22Rv1 (cell line): ENCODE data around the gene THRA.

Experiments
- H3K27ac ChIP-seq: fragments of 450-650 bp; 2 replicates; pipeline ENCODE4 v1.5.1; 2017
- ZFX ChIP-seq: fragments of 450-650 bp; IDR thresholded peaks from 2 replicates; pipeline ENCODE4 v1.6.1; 2017; ENCODE audit warnings: antibody characterized with exemption, borderline replicate concordance
- TF ChIP-seq, protein P1 (sequence below): fragments of 450-650 bp; IDR thresholded peaks from 2 replicates; pipeline ENCODE4 v1.5.1; 2017; ENCODE audit warnings: mild to moderate bottlenecking

Gene THRA

DNA sequence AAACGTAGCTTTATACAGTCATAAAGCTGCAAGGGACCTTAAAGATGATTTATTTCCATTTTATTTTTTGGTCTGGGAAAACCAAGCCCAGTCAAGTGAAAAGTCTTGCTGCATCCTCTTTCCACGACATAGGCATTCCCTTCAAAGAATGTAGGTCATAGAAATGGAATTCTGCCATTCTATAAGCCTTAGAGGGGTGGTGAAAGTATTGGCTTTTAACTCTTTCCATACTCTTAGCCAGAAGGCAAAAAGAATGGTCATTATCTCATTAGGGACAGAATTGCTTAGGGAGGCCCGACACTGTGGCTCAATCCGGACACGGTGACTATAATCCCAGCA is 51.1 kb downstream of the THRA start:
- H3K27ac ChIP-seq = peak overlapping the region; percentile 89
- TF ChIP-seq ZFX = no peak
- TF ChIP-seq, protein P1, sequence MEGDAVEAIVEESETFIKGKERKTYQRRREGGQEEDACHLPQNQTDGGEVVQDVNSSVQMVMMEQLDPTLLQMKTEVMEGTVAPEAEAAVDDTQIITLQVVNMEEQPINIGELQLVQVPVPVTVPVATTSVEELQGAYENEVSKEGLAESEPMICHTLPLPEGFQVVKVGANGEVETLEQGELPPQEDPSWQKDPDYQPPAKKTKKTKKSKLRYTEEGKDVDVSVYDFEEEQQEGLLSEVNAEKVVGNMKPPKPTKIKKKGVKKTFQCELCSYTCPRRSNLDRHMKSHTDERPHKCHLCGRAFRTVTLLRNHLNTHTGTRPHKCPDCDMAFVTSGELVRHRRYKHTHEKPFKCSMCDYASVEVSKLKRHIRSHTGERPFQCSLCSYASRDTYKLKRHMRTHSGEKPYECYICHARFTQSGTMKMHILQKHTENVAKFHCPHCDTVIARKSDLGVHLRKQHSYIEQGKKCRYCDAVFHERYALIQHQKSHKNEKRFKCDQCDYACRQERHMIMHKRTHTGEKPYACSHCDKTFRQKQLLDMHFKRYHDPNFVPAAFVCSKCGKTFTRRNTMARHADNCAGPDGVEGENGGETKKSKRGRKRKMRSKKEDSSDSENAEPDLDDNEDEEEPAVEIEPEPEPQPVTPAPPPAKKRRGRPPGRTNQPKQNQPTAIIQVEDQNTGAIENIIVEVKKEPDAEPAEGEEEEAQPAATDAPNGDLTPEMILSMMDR = no peak

DNA sequence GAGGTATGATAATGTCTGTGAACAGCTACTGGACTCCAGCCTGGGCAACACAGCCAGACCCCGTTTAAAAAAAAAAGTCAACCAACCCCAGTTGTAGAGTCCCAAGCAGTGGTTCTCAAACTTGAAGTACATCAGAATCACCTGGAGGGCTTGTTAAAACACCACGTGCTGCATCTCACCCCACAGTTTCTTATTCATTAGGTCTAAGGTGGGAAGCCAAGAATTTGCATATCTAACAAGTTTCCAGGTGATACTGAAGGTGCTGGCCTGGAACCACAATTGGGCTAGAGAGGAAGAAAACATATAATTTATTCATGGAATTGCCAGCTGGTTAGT is 52.3 kb downstream of the THRA start:
- peak overlapping the region; percentile 89; the same call in 1 of the 2 replicates for H3K27ac ChIP-seq
- TF ChIP-seq, protein P1 = no peak
- TF ChIP-seq ZFX = no peak

DNA sequence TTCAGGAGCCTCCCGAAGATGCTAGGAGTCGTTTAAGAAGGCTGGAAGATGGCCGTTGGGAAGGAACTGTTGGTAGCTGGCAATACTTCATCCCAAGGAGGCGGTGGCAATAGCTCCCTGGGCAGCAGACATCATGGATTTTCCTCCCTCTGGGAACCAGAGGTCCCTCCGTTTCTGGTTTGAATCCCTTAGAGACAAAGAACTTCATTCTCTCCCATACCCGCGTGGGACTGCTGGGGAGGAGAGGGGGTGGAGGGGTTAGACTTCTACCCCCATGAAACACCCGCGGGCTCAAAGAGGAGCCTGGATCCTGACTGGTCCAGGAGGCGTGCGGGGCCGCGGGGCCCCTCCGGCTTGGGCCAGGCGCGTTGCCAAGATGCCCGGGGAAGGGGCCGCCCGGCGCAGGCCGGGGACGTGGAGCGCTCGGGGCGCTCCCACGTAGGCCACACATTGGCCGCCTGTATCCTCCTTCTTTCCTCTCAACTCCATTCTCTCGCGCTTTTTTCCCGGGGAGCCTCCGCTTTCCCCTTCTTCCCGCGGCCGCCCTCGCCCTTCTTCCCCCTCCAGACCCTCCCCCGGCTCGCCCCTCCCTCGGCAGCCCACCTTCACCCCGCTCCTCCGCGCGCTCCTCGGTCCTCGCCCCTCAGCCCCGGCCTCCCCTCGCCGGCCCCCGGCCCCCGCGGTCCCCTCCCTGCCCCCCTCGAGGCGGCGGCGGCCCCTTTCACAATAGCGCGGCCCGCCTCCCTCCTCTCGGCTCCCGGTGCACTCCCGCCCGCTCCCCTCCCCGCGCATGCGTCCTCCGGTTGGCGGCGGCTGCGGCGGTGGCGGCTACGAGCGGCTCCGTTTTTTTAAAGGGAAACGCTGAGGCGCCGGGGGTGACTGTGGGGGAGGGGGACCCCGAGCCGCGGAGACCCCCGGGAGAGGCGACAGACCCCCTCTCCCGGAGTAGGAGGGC is 58.7 kb downstream of the THRA start, which contains the start of gene MSL1:
Gene MSL1 (plus strand): TSS at position 791 of the 955 bp plus-strand sequence. CDS start 642 bp downstream, outside the sequence.
- TF ChIP-seq ZFX = no peak
- TF ChIP-seq, protein P1 = no peak
- H3K27ac ChIP-seq = peak within 1 kb of the TSS; percentile 93

DNA sequence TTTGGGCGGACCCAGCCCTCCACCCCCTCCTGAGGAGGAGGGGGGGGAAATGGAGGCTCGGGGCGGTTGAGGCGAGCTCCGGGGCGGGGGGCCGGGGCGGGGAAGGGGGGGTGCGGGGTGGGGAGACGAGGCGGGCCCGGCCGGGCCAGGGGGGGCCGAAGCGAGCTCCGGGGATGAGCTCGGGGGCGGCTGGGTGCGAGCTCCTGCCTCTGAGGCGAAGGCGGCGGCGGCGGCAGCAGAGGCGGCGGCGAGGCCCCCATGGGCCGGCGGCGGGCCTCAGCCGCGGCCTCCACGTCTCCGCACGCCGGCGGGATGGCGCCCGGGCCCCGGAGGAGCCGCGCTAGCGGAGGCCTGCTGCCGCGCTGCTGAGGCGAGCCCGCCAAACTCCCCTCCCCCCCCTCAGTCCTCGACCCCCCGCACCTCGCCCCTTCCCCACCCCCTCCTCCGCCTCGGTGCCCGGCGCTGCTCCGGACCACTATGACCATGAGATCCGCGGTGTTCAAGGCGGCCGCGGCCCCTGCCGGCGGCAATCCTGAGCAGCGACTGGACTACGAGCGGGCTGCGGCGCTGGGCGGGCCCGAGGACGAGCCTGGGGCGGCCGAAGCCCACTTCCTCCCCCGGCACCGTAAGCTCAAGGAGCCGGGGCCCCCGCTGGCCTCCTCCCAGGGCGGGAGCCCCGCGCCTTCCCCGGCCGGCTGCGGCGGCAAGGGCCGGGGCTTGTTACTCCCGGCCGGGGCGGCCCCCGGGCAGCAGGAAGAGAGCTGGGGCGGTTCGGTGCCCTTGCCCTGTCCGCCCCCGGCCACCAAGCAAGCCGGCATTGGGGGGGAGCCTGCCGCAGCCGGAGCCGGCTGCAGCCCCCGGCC is 59.6 kb downstream of the THRA start:
- no peak for TF ChIP-seq ZFX
- TF ChIP-seq, protein P1 = no peak; the same call in 1 of the 2 replicates
- H3K27ac ChIP-seq = peak overlapping the region; percentile 93

DNA sequence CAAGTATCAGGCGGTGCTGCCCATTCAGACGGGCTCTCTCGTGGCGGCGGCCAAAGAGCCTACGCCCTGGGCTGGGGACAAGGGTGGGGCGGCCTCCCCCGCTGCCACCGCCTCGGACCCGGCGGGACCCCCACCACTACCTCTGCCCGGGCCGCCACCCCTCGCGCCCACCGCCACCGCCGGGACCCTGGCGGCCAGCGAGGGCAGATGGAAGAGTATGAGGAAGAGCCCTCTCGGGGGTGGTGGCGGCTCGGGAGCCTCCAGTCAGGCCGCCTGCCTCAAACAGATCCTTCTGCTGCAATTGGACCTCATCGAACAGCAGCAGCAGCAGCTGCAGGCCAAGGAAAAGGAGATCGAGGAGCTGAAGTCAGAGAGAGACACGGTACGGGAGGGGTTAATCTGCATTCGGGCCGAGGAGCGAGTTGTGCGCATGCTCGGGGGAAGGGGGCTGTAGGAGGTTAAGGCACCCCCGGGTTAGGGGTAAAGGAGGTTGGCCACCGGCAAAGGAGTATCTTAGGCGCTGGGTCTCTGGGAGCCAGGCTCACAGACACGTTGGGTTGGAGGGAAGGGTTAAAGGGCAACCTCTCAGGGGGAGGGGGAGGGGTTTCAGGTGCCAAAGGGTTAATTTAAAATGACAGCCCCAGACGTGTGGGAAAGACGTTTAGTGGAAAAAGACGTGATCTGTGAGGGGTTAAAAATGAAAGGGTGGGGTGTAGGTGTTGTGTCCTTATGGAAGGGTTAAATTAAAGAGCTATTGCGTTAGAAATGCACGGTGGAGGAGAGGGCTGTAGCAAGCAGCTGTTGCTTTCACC is 60.4 kb downstream of the THRA start:
- peak overlapping the region; percentile 93 for H3K27ac ChIP-seq
- TF ChIP-seq, protein P1 = no peak
- no peak for TF ChIP-seq ZFX

DNA sequence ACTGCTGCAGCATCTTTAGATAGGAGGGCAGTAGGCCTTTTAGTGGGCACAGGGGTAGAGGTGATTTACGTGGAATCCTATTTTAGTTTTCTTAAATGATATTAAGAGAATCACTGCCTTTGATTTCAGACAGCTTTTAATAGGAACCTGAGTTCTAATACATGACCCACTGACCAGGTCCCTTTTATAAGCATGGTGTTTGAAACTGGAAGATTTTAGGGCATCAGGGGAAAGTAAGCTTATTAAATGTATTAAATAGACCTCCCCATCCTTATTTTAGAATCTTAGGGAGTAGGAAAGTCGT is 61.0 kb downstream of the THRA start:
- H3K27ac ChIP-seq = peak overlapping the region; percentile 93
- no peak for TF ChIP-seq ZFX
- TF ChIP-seq, protein P1 = no peak
